SU-DHL-6 (cell line): ENCODE measurements around the gene EIF1AY.

Experiments used
- H2AFZ ChIP-seq: fragments of 200-600 bp; sonication (generic); 2 replicates; pipeline ENCODE4 v1.6.1; 2014; ENCODE audit warnings: low read depth, mild to moderate bottlenecking, moderate library complexity, mixed read lengths, antibody characterized with exemption, low read length; ENCODE audit not compliant: severe bottlenecking
- H3F3A ChIP-seq: fragments of 200-600 bp; shearing (Covaris generic); 2 replicates; pipeline ENCODE4 v1.6.0; 2016; ENCODE audit warnings: antibody characterized with exemption, mild to moderate bottlenecking; ENCODE audit not compliant: insufficient read depth
- H3K27ac ChIP-seq: fragments of 200-600 bp; sonication (generic); 2 replicates; pipeline ENCODE4 v1.5.1; 2016; ENCODE audit warnings: low read depth, mild to moderate bottlenecking, low read length, moderate library complexity, mixed read lengths
- H3K27me3 ChIP-seq: fragments of 200-600 bp; sonication (generic), shearing (Covaris generic); 2 replicates; pipeline ENCODE4 v1.6.0; 2014; ENCODE audit warnings: mild to moderate bottlenecking, low read length
- H3K36me3 ChIP-seq: fragments of 200-600 bp; sonication (generic); 2 replicates; pipeline ENCODE4 v1.6.1; 2014; ENCODE audit warnings: mild to moderate bottlenecking, low read length, mixed read lengths
- H3K4me2 ChIP-seq: fragments of 300-600, 200-600 bp; shearing (Covaris generic), sonication (generic); 2 replicates; pipeline ENCODE4 v1.6.0; 2014; ENCODE audit warnings: low read length, low read depth, mild to moderate bottlenecking; ENCODE audit not compliant: poor library complexity, severe bottlenecking
- H3K4me3 ChIP-seq: fragments of 200-600 bp; sonication (generic); 2 replicates; pipeline ENCODE4 v1.5.1; 2014; ENCODE audit warnings: antibody characterized with exemption, low read length, mild to moderate bottlenecking, mixed read lengths; ENCODE audit not compliant: insufficient read depth, poor library complexity, severe bottlenecking
- H3K79me2 ChIP-seq: fragments of 200-600 bp; sonication (generic); 2 replicates; pipeline ENCODE4 v1.6.1; 2014; ENCODE audit warnings: mild to moderate bottlenecking, low read length, moderate library complexity; ENCODE audit not compliant: insufficient read depth
- H3K9ac ChIP-seq: fragments of 200-600 bp; sonication (generic); 2 replicates; pipeline ENCODE4 v1.7.0; 2014; ENCODE audit warnings: mild to moderate bottlenecking, low read length
- H3K9me2 ChIP-seq: fragments of 200-600 bp; sonication (generic); replicated peaks from 2 replicates; pipeline ENCODE4 v1.6.1; 2014; ENCODE audit warnings: low read length; ENCODE audit not compliant: insufficient read depth
- H3K9me3 ChIP-seq: fragments of 200-600 bp; sonication (generic); 2 replicates; pipeline ENCODE4 v1.6.1; 2014; ENCODE audit warnings: low read length, mixed read lengths; ENCODE audit not compliant: insufficient read depth
- H4K20me1 ChIP-seq: fragments of 200-600 bp; sonication (generic); 2 replicates; pipeline ENCODE4 v1.6.1; 2014; ENCODE audit warnings: low read depth, mild to moderate bottlenecking, antibody characterized with exemption, low read length, moderate library complexity, mixed read lengths
- EZH2phosphoT487 ChIP-seq: fragments of 200-600 bp; sonication (generic), shearing (Covaris generic); conservative IDR thresholded peaks from 2 replicates; pipeline ENCODE4 v1.6.1; 2018; ENCODE audit warnings: mild to moderate bottlenecking, antibody characterized with exemption, low read length, moderate library complexity, mixed read lengths
- TF ChIP-seq, protein P1 (sequence below): fragments of 200-600 bp; sonication (generic); IDR thresholded peaks from one replicate; pipeline ENCODE4 v1.5.1; 2017; ENCODE audit warnings: antibody characterized with exemption, mild to moderate bottlenecking, low read length, moderate library complexity; ENCODE audit not compliant: insufficient read depth, poor library complexity, severe bottlenecking

EIF1AY gene

GRCh38 chrY:20575531-20576121 is at the start of gene EIF1AY:
Gene EIF1AY (plus strand): TSS chrY:20575776. CDS start chrY:20575872, 96 bp downstream.
- no peak within 1 kb of the TSS for H2AFZ ChIP-seq
- no peaks in the 10 kb centered on the region for H3K79me2 ChIP-seq
- H3K27ac ChIP-seq: no peak within 1 kb of the TSS
- no peak within 1 kb of the TSS for H3K4me3 ChIP-seq
- TF ChIP-seq, protein P1, sequence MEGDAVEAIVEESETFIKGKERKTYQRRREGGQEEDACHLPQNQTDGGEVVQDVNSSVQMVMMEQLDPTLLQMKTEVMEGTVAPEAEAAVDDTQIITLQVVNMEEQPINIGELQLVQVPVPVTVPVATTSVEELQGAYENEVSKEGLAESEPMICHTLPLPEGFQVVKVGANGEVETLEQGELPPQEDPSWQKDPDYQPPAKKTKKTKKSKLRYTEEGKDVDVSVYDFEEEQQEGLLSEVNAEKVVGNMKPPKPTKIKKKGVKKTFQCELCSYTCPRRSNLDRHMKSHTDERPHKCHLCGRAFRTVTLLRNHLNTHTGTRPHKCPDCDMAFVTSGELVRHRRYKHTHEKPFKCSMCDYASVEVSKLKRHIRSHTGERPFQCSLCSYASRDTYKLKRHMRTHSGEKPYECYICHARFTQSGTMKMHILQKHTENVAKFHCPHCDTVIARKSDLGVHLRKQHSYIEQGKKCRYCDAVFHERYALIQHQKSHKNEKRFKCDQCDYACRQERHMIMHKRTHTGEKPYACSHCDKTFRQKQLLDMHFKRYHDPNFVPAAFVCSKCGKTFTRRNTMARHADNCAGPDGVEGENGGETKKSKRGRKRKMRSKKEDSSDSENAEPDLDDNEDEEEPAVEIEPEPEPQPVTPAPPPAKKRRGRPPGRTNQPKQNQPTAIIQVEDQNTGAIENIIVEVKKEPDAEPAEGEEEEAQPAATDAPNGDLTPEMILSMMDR: no peak
- TF ChIP-seq EZH2phosphoT487: no peak
- H3K36me3 ChIP-seq: no peaks in the 10 kb centered on the region
- H3K9ac ChIP-seq: no peak within 1 kb of the TSS
- H3F3A ChIP-seq: no peaks in the 10 kb centered on the region
- no peaks in the 10 kb centered on the region for H3K27me3 ChIP-seq
- no peaks in the 10 kb centered on the region for H3K9me3 ChIP-seq
- H4K20me1 ChIP-seq: no peaks in the 10 kb centered on the region
- no peaks in the 10 kb centered on the region for H3K9me2 ChIP-seq
- H3K4me2 ChIP-seq: no peak within 1 kb of the TSS

GRCh38 chrY:20528435-20528834 is 47.1 kb upstream of the EIF1AY start:
- H2AFZ ChIP-seq: no peak overlapping the region
- TF ChIP-seq, protein P1: no peak
- TF ChIP-seq EZH2phosphoT487: no peak
- H3K4me2 ChIP-seq: no peak overlapping the region
- no peak overlapping the region for H3K9ac ChIP-seq
- no peaks in the 10 kb centered on the region for H3K36me3 ChIP-seq
- no peaks in the 10 kb centered on the region for H3F3A ChIP-seq
- no peaks in the 10 kb centered on the region for H3K27me3 ChIP-seq
- no peak overlapping the region for H3K27ac ChIP-seq
- no peaks in the 10 kb centered on the region for H3K79me2 ChIP-seq
- no peaks in the 10 kb centered on the region for H3K9me3 ChIP-seq
- no peak overlapping the region for H3K4me3 ChIP-seq
- no peaks in the 10 kb centered on the region for H3K9me2 ChIP-seq
- no peaks in the 10 kb centered on the region for H4K20me1 ChIP-seq

DNA sequence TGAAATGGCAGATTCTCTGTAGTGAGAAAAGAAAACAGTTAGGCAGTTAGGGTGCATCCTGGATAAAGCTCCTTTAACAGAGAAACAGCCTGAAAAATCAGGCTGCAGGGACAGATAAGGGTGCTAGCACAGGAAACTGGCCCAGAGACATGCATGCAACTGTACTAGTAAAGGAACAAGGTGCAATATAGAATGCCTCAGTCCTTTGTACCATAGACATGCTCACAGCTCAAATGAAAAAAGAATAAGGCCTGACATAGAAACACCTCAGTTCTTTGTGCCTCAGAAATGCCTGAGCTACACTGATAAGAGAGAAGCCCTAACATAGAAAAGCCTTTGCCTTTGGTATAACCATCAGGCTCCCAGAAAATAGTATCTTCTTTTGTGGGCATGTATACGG is 37.4 kb upstream of the EIF1AY start:
- TF ChIP-seq, protein P1: no peak
- no peak for TF ChIP-seq EZH2phosphoT487
- no peaks in the 10 kb centered on the region for H4K20me1 ChIP-seq
- no peak overlapping the region for H2AFZ ChIP-seq
- no peaks in the 10 kb centered on the region for H3K79me2 ChIP-seq
- H3K9me3 ChIP-seq: no peaks in the 10 kb centered on the region
- H3K27ac ChIP-seq: no peak overlapping the region
- H3F3A ChIP-seq: no peaks in the 10 kb centered on the region
- no peaks in the 10 kb centered on the region for H3K9me2 ChIP-seq
- no peak overlapping the region for H3K4me3 ChIP-seq
- H3K9ac ChIP-seq: no peak overlapping the region
- H3K4me2 ChIP-seq: no peak overlapping the region
- no peaks in the 10 kb centered on the region for H3K36me3 ChIP-seq
- no peaks in the 10 kb centered on the region for H3K27me3 ChIP-seq

- no peak overlapping the region for H3K9ac ChIP-seq
- no peaks in the 10 kb centered on the region for H3K27me3 ChIP-seq
- no peak overlapping the region for H3K4me3 ChIP-seq
- no peaks in the 10 kb centered on the region for H3K9me2 ChIP-seq
- no peak overlapping the region for H2AFZ ChIP-seq
- H3F3A ChIP-seq: no peaks in the 10 kb centered on the region
- no peaks in the 10 kb centered on the region for H3K36me3 ChIP-seq
- no peaks in the 10 kb centered on the region for H3K9me3 ChIP-seq
- TF ChIP-seq EZH2phosphoT487: no peak
- TF ChIP-seq, protein P1: no peak
- H3K4me2 ChIP-seq: no peak overlapping the region
- no peak overlapping the region for H3K27ac ChIP-seq
- no peaks in the 10 kb centered on the region for H4K20me1 ChIP-seq
- no peaks in the 10 kb centered on the region for H3K79me2 ChIP-seq
Measured at GRCh38 chrY:20538933-20539332, 36.6 kb upstream of the EIF1AY start.
